Esophagus squamous epithelium (tissue), 4 donors: ENCODE results near the gene NCR1.
"Not testable (repeated sequence)": the region's sequence is repeated elsewhere in the genome, so short reads cannot be mapped to it uniquely, and the experiment has no call there.

Experiments used
- CTCF ChIP-seq, 6 experiments: fragments of 450-650 bp in 4 of 6; fragments of 200-600 bp in 2 of 6; sonication (generic) in 2 of 6; IDR thresholded peaks; one replicate each; pipeline ENCODE4 v1.5.1; 2016 to 2019; ENCODE audit warnings: antibody characterized with exemption in 6 of 6, mild to moderate bottlenecking in 4 of 6, moderate library complexity in 4 of 6
- POLR2A ChIP-seq, 4 donors: fragments of 450-650 bp; IDR thresholded peaks; one replicate each; pipeline ENCODE4 v1.6.1; 2017; ENCODE audit warnings: antibody characterized with exemption in 4 of 4, mild to moderate bottlenecking in 4 of 4, moderate library complexity in 3 of 4

GRCh38 chr19:54898685-54899084 lies 7.3 kb upstream of the NCR1 start:
- not testable (repeated sequence) for TF ChIP-seq CTCF, POLR2A (IDR thresholded peaks at IDR 0.05)
